ENCODE measurements around the gene ARHGAP24. TPM values are rescaled to one million over a fixed set of nuclear protein-coding genes. Genes with fewer than 3 reads are reported as not detected.

ARHGAP24 gene
- total and polyA plus RNA-seq, 9 donors, result 6.6 to 16.7 (median 10.0) TPM

DNA sequence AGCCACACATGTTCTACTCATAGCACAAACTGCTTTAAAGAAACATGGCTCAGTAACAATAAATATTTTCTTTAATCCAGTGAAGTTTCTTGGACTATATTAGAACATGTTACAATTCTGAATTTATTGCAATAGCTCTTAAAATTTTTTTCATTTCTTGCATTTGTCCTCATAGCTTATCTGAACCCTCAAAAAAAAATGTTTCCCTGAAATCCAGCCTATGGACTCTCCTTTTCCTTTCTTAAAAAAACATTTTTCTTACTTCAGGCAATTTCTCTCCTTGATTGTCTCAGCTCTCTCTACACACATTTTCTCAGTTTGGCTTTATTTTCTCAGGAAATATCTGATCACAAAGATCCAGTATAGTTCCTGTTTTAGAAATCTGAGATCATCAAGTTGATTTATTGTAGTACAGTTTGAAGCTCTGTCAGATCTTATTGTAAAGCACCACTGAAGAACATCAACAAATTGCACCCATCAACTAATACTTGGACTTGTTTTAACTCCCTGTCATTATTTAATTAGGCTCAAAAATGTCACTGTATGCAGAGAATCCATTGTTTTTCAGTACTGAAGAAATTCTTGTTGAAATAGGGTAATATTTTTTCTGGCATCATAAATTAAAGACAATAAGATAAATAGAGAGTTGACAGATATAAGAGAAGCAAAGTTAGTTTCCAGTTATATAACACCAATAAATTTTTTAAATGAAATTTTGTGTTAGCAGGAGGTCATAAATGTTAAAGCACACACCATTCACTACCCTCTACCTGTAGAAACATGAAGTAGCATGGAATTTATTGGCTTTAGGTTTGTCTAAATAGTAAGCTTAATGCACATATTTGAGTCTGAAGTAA is 317.7 kb downstream of the ARHGAP24 start:
- Histone ChIP-seq H3K4me3 (no peak overlapping the region), H3K27ac (no peak overlapping the region), H3K4me1 (ENCODE audit: insufficient read depth) (peaks cover 3% of the 10 kb centered on the region), H3K9me3 (no peaks in the 10 kb centered on the region), H3K36me3 (no peaks in the 10 kb centered on the region), H3K27me3 (no peaks in the 10 kb centered on the region)
- intact Hi-C loops (cut with DNase I), result no loop called here
- no peak for DNase-seq
- TF ChIP-seq EP300 (IDR thresholded peaks at IDR 0.05), result no peak
- TF ChIP-seq, protein P1, sequence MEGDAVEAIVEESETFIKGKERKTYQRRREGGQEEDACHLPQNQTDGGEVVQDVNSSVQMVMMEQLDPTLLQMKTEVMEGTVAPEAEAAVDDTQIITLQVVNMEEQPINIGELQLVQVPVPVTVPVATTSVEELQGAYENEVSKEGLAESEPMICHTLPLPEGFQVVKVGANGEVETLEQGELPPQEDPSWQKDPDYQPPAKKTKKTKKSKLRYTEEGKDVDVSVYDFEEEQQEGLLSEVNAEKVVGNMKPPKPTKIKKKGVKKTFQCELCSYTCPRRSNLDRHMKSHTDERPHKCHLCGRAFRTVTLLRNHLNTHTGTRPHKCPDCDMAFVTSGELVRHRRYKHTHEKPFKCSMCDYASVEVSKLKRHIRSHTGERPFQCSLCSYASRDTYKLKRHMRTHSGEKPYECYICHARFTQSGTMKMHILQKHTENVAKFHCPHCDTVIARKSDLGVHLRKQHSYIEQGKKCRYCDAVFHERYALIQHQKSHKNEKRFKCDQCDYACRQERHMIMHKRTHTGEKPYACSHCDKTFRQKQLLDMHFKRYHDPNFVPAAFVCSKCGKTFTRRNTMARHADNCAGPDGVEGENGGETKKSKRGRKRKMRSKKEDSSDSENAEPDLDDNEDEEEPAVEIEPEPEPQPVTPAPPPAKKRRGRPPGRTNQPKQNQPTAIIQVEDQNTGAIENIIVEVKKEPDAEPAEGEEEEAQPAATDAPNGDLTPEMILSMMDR (IDR thresholded peaks at IDR 0.05), result no peak
- TF ChIP-seq POLR2A (IDR thresholded peaks at IDR 0.05), result no peak

DNA sequence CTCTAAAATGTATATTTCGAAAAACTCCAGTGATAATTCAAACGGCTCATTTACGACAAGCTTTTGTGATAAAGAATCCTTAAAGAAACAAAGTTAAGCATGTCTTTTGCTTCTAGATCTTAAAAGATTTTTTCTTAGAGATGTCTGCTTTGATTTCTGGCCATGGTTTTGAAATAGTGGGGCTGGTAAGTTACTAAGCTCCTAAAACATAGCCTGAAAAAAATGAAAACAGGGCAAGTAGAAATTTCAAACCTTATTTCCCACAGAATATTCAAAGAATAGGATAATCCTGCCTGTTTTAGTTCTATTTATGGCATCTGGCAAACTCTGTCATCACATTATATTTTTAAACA is 318.3 kb downstream of the ARHGAP24 start:
- Histone ChIP-seq H3K4me1 (ENCODE audit: insufficient read depth) (no peaks in the 10 kb centered on the region), H3K4me3 (no peak overlapping the region), H3K27ac (no peak overlapping the region), H3K27me3 (no peaks in the 10 kb centered on the region), H3K36me3 (no peaks in the 10 kb centered on the region), H3K9me3 (no peaks in the 10 kb centered on the region)
- no peak for DNase-seq
- TF ChIP-seq EP300 (IDR thresholded peaks at IDR 0.05) (no peak), POLR2A (IDR thresholded peaks at IDR 0.05) (no peak)
- TF ChIP-seq, protein P1 (IDR thresholded peaks at IDR 0.05), result no peak
- intact Hi-C loops (cut with DNase I), result no loop called here
- 48 to 54% (median 51%) methylated on average over 3 of the region's 3 CpGs for WGBS, 3 donors

DNA sequence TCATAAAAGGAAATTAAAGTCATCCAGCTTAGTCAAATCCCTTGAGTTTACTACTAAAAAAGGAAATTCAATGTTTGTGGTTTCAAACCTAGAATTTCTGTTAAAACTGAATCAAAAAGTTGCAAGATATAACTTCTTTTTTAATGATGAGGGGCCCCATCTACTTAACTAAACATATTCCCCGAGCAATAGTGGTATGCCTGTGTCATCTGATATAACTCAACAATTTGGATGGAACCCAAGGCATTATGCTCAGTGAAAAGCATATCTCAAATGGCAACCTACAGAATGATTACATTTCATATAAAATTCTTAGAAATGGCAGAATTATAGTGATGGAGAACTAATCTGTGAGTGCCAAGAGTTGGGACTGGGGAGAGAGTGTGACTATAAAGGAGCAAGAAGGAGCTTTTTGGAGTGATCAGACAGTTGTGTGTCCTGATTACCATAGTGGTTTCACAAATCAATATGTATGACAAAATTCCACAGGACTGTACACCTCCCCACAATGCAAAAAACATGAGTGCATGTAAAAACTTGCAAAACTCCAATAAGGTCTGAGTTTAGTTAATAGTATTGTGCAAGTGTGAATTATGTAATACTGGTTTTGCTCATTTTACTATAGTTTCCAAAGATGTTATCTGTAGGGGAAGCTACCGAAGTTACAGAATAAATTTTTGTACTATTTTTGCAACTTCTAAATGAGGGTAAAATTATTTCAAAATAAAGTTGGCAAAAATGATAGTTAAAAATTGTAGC is 323.2 kb downstream of the ARHGAP24 start:
- Histone ChIP-seq H3K4me1 (ENCODE audit: insufficient read depth) (no peaks in the 10 kb centered on the region), H3K36me3 (no peaks in the 10 kb centered on the region), H3K27ac (no peak overlapping the region), H3K27me3 (no peaks in the 10 kb centered on the region), H3K9me3 (no peaks in the 10 kb centered on the region), H3K4me3 (no peak overlapping the region)
- WGBS, 3 donors, result 76 to 93% (median 93%) methylated on average over 2 of the region's 2 CpGs
- TF ChIP-seq, protein P1 (IDR thresholded peaks at IDR 0.05), result no peak
- no peak for TF ChIP-seq POLR2A (IDR thresholded peaks at IDR 0.05)
- TF ChIP-seq EP300 (IDR thresholded peaks at IDR 0.05), result no peak
- intact Hi-C loops (cut with DNase I), result no loop called here
- no peak for DNase-seq

DNA sequence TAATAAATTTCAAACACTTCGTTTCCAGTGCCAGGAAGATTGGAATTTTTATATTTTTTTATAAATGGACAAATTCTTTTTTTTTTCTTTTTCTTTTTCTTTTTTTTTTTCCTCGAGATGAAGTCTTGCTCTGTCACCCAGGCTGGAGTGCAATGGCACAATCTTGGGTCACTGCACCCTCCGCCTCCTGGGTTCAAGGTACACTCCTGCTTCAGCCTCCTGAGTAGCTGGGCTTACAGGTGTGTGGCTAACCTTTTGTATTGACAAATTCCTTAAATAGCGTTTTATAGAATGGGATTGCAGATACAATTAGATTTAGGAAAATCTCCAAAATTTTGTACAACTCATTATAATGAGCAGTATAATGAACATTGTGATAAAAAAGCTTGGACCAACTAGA is 328.9 kb downstream of the ARHGAP24 start:
- WGBS, 3 donors, result 78 to 82% (median 81%) methylated on average over 4 of the region's 4 CpGs
- no peak overlapping the region for H3K4me3 ChIP-seq

More for the DNA sequence above, 328.9 kb downstream of the ARHGAP24 start:
- H3K4me1 ChIP-seq (ENCODE audit: insufficient read depth), result peaks cover 4% of the 10 kb centered on the region
- DNase-seq, result no peak
- no peak overlapping the region for H3K27ac ChIP-seq
- no peaks in the 10 kb centered on the region for H3K27me3 ChIP-seq
- H3K9me3 ChIP-seq, result no peaks in the 10 kb centered on the region
- intact Hi-C loops (cut with DNase I), result no loop called here
- TF ChIP-seq, protein P1 (IDR thresholded peaks at IDR 0.05), result no peak
- TF ChIP-seq EP300 (IDR thresholded peaks at IDR 0.05), result no peak
- TF ChIP-seq POLR2A (IDR thresholded peaks at IDR 0.05), result no peak
- no peaks in the 10 kb centered on the region for H3K36me3 ChIP-seq

All from ovary (tissue), 9 donors.